ENCODE measurements around the gene SH3BP1. TPM values are rescaled to one million over a fixed set of nuclear protein-coding genes. Genes with fewer than 3 reads are reported as not detected.

The SH3BP1 gene
- total and polyA plus RNA-seq, 2 of the 13 experiments (the other 11 are each of a cell fraction or from before 2014, with no cell fraction given): 8.4 to 18.5 TPM

- TF ChIP-seq ATM (IDR thresholded peaks at IDR 0.05; ENCODE audit: borderline replicate concordance) (no peak), GTF2F1 (IDR thresholded peaks at IDR 0.05; ENCODE audit: low read length) (no peak), RXRB (CRISPR knock-in tag; IDR thresholded peaks at IDR 0.05; ENCODE audit: borderline replicate concordance) (peak; percentile 83; the same call in 1 of the 2 replicates), ETV5 (CRISPR knock-in tag; IDR thresholded peaks at IDR 0.05; ENCODE audit: borderline replicate concordance) (peak; percentile 81), ZNF414 (CRISPR knock-in tag; IDR thresholded peaks at IDR 0.05) (peak; percentile 70; the same call in 1 of the 2 replicates), SAFB2 (CRISPR knock-in tag; IDR thresholded peaks at IDR 0.05; ENCODE audit: borderline replicate concordance, low read depth) (peak; percentile 58; the same call in 1 of the 2 replicates), THAP9 (CRISPR knock-in tag; IDR thresholded peaks at IDR 0.05; ENCODE audit: borderline replicate concordance) (peak; percentile 83; the same call in 1 of the 2 replicates), THAP7 (CRISPR knock-in tag; IDR thresholded peaks at IDR 0.05) (peak; percentile 41; the same call in 1 of the 2 replicates), CSRNP1 (CRISPR knock-in tag; IDR thresholded peaks at IDR 0.05) (peak; percentile 63; the same call in 1 of the 2 replicates), ATF5 (CRISPR knock-in tag; IDR thresholded peaks at IDR 0.05; ENCODE audit: low read depth) (no peak), YEATS2 (CRISPR knock-in tag; IDR thresholded peaks at IDR 0.05; ENCODE audit: borderline replicate concordance) (peak; percentile 86), FOXM1 (CRISPR knock-in tag; IDR thresholded peaks at IDR 0.05) (no peak), SP1 (IDR thresholded peaks at IDR 0.05) (peak; percentile 61; the same call in 1 of the 2 replicates), SP1 (CRISPR knock-in tag; IDR thresholded peaks at IDR 0.05) (peak; percentile 100), RELA (CRISPR knock-in tag; IDR thresholded peaks at IDR 0.05) (0 out of 2 replicates have a peak, but pooled peaks have one; percentile 44), GABPB1 (CRISPR knock-in tag; IDR thresholded peaks at IDR 0.05) (peak; percentile 98), CAMTA2 (CRISPR knock-in tag; IDR thresholded peaks at IDR 0.05; ENCODE audit: borderline replicate concordance) (no peak; the same call in 1 of the 2 replicates), KLF12 (CRISPR knock-in tag; IDR thresholded peaks at IDR 0.05; ENCODE audit: borderline replicate concordance) (peak; percentile 20; the same call in 1 of the 2 replicates), ZBTB1 (CRISPR knock-in tag; IDR thresholded peaks at IDR 0.05; ENCODE audit: borderline replicate concordance) (no peak), TAF15 (IDR thresholded peaks at IDR 0.05; ENCODE audit: low read depth, low read length, poor library complexity, severe bottlenecking) (peak; percentile 89), ZNF317 (CRISPR knock-in tag; IDR thresholded peaks at IDR 0.05) (peak; percentile 69), ZNF772 (CRISPR knock-in tag; IDR thresholded peaks at IDR 0.05) (peak; percentile 92)
These were observed 46.8 kb downstream of the SH3BP1 start, which contains the start of gene NOL12 (continued) for GRCh38 chr22:37686002-37686982.

Measured in HepG2 (cell line).